Mucosa of descending colon (tissue), 3 donors: ENCODE data around the gene AXDND1. TPM values are rescaled to one million over a fixed set of nuclear protein-coding genes. Genes with fewer than 3 reads are reported as not detected.
"Not testable (repeated sequence)": the region's sequence is repeated elsewhere in the genome, so short reads cannot be mapped to it uniquely, and the experiment has no call there.

Source experiments
- ATAC-seq: fragments of 200-7000 bp; cut with Tn5 transposase; one replicate; pipeline ENCODE4 v1.9.1; 2020; ENCODE audit warnings: mild to moderate bottlenecking, moderate library complexity
- DNase-seq, 3 donors: peaks; one replicate each; pipeline ENCODE4 v3.0.0-alpha.2; 2020
- H3K36me3 ChIP-seq: fragments of 200-600 bp; one replicate; pipeline ENCODE4 v1.8.0; 2021; ENCODE audit warnings: low read depth, mild to moderate bottlenecking
- H3K4me1 ChIP-seq: fragments of 200-600 bp; one replicate; pipeline ENCODE4 v1.8.0; 2021; ENCODE audit warnings: low read depth, mild to moderate bottlenecking
- H3K4me3 ChIP-seq: fragments of 200-600 bp; one replicate; pipeline ENCODE4 v1.8.0; 2021; ENCODE audit warnings: mild to moderate bottlenecking
- H3K9me3 ChIP-seq: fragments of 200-600 bp; one replicate; pipeline ENCODE4 v1.8.0; 2021; ENCODE audit warnings: mild to moderate bottlenecking
- CTCF ChIP-seq: fragments of 200-600 bp; IDR thresholded peaks from one replicate; pipeline ENCODE4 v1.8.0; 2022; ENCODE audit warnings: antibody characterized with exemption, mild to moderate bottlenecking
- intact Hi-C, 2 donors: fragments of 100-400 bp; cut with DNase I in 1 of 2; cut with micrococcal nuclease in 1 of 2; formaldehyde crosslinking; loops; one replicate each; pipeline versions ENCODE4 v1.11.0 to v1.11.1; 2022; cut with DNase I, micrococcal nuclease
- total RNA-seq, 3 donors: library from RNA; stranded (reverse); fragmentation: NEBNext Ultra II Directional in 2 of 3; extraction: Animal tissue kit (Norgen Biotek cat#: 25700) in 2 of 3; gene quantifications; one replicate each; pipeline versions ENCODE4 v1.2.1 to v1.2.4, GENCODE V29; 2021 to 2023
- donor health status: DM: no; HTN: no; CAD: no; lungs with moderate emphysema.
- donor health status: DM: no; HTN: no; CAD: no.
- donor health status: DM: no; HTN: yes; CAD: no.

Gene AXDND1
- total RNA-seq, 3 donors from 2014 or later: 5.6 to 21.1 (median 10.2) TPM

DNA sequence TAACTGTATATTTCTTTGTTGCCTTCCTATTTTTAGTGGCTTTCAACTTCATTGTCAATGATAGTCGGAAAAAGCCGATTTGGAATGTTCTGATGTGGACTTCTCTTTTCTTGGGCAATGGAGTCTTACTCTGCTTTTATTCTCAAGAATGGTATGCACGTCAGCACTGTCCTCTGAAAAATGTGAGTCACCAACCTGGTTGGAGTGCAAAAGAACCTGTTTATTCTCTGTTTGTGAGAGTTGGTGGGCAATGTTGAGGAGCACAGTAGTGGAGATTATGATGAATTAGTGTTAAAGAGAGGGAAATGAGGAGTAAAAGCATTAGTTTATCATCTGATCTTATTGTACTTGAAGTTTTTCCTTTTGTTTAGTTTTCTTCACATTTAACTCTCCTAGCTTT lies 14.5 kb upstream of the AXDND1 start:
- Histone ChIP-seq H3K4me1 (no peaks in the 10 kb centered on the region), H3K36me3 (no peaks in the 10 kb centered on the region), H3K4me3 (no peak overlapping the region), H3K9me3 (no peaks in the 10 kb centered on the region)
- ATAC-seq: no peak
- no peak for TF ChIP-seq CTCF
- intact Hi-C loops: no loop called here
- no peak for DNase-seq

- no peaks in the 10 kb centered on the region for H3K9me3 ChIP-seq
- H3K4me3 ChIP-seq: no peak overlapping the region
- TF ChIP-seq CTCF: no peak
- no peaks in the 10 kb centered on the region for H3K4me1 ChIP-seq
- ATAC-seq: no peak
- H3K36me3 ChIP-seq: no peaks in the 10 kb centered on the region
- no peak for DNase-seq
- intact Hi-C loops: no loop called here
Measured at GRCh38 chr1:179352236-179352635, 13.5 kb upstream of the AXDND1 start.

DNA sequence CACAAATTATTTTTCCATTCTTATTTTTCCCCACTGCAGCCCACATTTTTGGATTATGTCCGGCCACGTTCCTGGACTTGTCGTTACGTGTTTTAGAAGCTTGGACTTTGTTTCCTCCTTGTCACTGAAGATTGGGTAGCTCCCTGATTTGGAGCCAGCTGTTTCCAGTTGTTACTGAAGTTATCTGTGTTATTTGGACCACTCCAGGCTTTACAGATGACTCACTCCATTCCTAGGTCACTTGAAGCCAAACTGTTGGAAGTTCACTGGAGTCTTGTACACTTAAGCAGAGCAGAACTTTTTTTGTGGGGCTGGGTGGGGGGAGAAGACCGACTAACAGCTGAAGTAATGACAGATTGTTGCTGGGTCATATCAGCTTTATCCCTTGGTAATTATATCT lies 12.2 kb upstream of the AXDND1 start:
- TF ChIP-seq CTCF: no peak
- intact Hi-C loops: no loop called here
- DNase-seq (peak in 1 of 3 donors; percentile 24), ATAC-seq (peak; percentile 35)
- Histone ChIP-seq H3K4me3 (no peak overlapping the region), H3K36me3 (no peaks in the 10 kb centered on the region), H3K9me3 (no peaks in the 10 kb centered on the region), H3K4me1 (no peaks in the 10 kb centered on the region)

DNA sequence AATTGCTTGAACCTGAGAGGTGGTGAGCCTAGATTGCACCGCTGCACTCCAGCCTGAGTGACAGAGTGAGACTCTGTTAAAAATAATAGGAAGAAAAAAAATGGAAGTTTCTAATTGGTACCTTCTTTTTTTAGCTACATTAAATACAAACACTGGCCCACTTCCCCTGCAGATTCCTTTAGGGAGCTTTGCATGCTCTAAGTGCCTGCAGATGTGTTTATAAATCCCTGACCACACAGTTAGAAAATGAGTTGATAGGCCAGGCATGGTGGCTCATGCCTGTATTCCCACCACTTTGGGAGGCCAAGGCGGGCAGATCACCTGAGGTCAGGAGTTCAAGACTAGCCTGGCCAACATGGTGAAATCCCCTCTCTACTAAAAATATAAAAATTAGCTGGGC lies 4.1 kb upstream of the AXDND1 start:
- H3K4me1 ChIP-seq, intact Hi-C loops, H3K9me3 ChIP-seq, H3K36me3 ChIP-seq, H3K4me3 ChIP-seq, ATAC-seq, DNase-seq: not testable (repeated sequence)

DNA sequence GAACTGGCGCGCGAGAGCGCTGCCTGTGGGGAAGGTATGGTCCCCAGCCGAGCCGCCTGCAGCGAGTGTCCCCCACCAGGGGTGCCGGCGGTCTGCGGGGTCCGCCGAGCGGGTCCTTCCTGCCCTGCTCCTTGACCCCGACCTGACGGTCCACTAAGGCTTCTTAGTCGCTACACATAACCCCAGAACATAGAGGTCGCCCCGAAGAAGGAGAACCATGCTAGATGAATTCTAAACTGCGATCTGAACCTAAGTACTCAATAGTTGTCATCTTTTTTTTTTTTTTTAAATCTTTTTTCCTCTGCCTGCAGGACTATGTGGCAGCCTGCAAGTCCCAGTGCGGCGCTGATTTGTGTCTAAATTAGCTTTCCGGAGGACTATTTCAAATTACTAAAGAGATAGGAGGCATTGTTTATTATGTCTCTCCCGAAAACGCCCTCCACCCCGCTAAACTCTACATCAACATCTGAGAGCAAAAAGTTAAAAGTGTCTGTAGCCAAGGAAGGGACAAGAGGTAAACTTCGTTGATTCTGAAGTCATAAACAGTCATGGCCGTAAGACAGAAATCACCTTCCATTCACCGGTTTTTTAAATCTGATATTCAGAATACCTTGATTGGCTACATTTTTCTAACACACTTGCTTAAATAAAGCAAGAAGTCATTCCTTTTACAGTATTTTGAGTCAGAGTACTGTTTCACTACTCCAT lies 476 bp downstream of the AXDND1 start:
- no peak for TF ChIP-seq CTCF
- Histone ChIP-seq H3K4me3 (peak overlapping the region; percentile 52), H3K36me3 (no peaks in the 10 kb centered on the region), H3K4me1 (no peaks in the 10 kb centered on the region), H3K9me3 (no peaks in the 10 kb centered on the region)
- ATAC-seq (peak; percentile 36), DNase-seq (no peak)
- intact Hi-C loops: loop anchor here in 1 of 2 donors (5.0 kb wide), 1 partner anchor 284 kb away; the partner anchor contains the start of gene TOR3A

DNA sequence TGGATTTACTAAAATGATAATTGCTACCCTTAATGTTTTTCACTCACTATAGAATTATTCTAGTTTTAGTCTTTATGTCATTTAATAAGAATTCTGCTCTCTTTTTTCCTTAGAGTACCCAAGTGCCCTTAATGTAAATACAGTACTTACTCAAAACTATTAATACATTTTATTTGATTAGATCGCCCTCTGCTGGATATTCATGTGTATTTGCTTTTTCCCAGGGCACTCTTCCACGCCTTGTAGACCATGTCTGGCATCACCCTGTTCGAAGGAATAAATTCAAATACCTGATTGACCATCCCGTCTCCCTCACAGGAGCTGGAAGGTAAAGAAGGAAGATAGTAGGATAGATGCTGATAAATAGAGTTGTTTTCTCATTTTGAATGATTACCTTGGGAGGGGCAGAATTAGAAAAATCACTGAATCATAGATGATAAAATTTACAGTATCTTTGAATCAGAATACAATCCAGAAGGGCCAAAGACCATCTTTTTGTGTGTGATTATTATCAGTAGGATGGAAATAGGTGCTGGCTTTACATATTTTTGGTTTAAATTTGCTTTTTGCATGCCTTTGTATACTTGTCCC lies 4.1 kb downstream of the AXDND1 start:
- Histone ChIP-seq H3K36me3 (no peaks in the 10 kb centered on the region), H3K9me3 (no peaks in the 10 kb centered on the region), H3K4me1 (no peaks in the 10 kb centered on the region), H3K4me3 (no peak overlapping the region)
- TF ChIP-seq CTCF: peak; percentile 34
- ATAC-seq: peak; percentile 40
- DNase-seq: peak in 1 of 3 donors; percentile 61
- intact Hi-C loops: loop anchor here in 1 of 2 donors (5.0 kb wide), 1 partner anchor 288 kb away; the partner anchor contains the start of gene TOR3A
